Renal cortex interstitium (tissue), 15 donors: Measurements from ENCODE around the gene ZNF543. TPM values are rescaled to one million over a fixed set of nuclear protein-coding genes. Genes with fewer than 3 reads are reported as not detected.
"Not testable (repeated sequence)": the region's sequence is repeated elsewhere in the genome, so short reads cannot be mapped to it uniquely, and the experiment has no call there.

ENCODE experiments used
- DNase-seq, 11 donors: peaks; one replicate each; pipeline ENCODE4 v3.0.0-alpha.2; 2013; ENCODE audit warnings: low read depth in 9 of 11, low spot score in 4 of 11; ENCODE audit errors: extremely low read depth in 1 of 11
- long read RNA-seq, 16 experiments: transcript quantifications; one replicate each; lab custom pipeline, GENCODE V29; 2026
- polyA plus RNA-seq, 3 donors: library from polyadenylated mRNA; unstranded; fragments of 120-200 nt; gene quantifications; one replicate each; pipeline ENCODE4 v1.2.1, GENCODE V29; 2013; ENCODE audit not compliant: insufficient read length in 3 of 3

ZNF543 gene
- polyA plus RNA-seq: 10 to 100 TPM in 1 of 3 donors, 1 to 10 TPM in 2; 8.0 to 10.4 (median 8.2) TPM
- long read RNA-seq, donor 1, partial matches to known transcripts: 0 of 1 reads
- long read RNA-seq, donor 1, other reads (novel, unspliced or antisense): 0 of 1 reads
- long read RNA-seq, donor 2, partial matches to known transcripts: 0 of 2 reads
- long read RNA-seq, donor 2, other reads (novel, unspliced or antisense): 0 of 2 reads
- long read RNA-seq, donor 3, partial matches to known transcripts: 0 of 2 reads
- long read RNA-seq, donor 3, other reads (novel, unspliced or antisense): 0 of 2 reads
- long read RNA-seq, donor 4, partial matches to known transcripts: 0 of 1 reads
- long read RNA-seq, donor 4, other reads (novel, unspliced or antisense): 0 of 1 reads
- long read RNA-seq, donor 5, transcript ZNF543-201 (4 exons, 3,659 nt): major isoform, 6 of 6 reads
- long read RNA-seq, donor 5, partial matches to known transcripts: 0 of 6 reads
- long read RNA-seq, donor 5, other reads (novel, unspliced or antisense): 0 of 6 reads
- long read RNA-seq, donor 6, partial matches to known transcripts: 0 of 3 reads
- long read RNA-seq, donor 6, other reads (novel, unspliced or antisense): 0 of 3 reads
- long read RNA-seq, donor 7, partial matches to known transcripts: 0 of 3 reads
- long read RNA-seq, donor 7, other reads (novel, unspliced or antisense): 0 of 3 reads
- long read RNA-seq, donor 8, partial matches to known transcripts: 0 of 4 reads
- long read RNA-seq, donor 8, other reads (novel, unspliced or antisense): 0 of 4 reads
- long read RNA-seq, donor 9, partial matches to known transcripts: 0 of 1 reads
- long read RNA-seq, donor 9, other reads (novel, unspliced or antisense): 0 of 1 reads
- long read RNA-seq, donor 10: 0 reads
- long read RNA-seq, donor 11, partial matches to known transcripts: 0 of 2 reads
- long read RNA-seq, donor 11, other reads (novel, unspliced or antisense): 0 of 2 reads
- long read RNA-seq, donor 12: 0 reads
- long read RNA-seq, donor 13, transcript ZNF543-201 (4 exons, 3,659 nt): major isoform, 5 of 5 reads
- long read RNA-seq, donor 13, partial matches to known transcripts: 0 of 5 reads
- long read RNA-seq, donor 13, other reads (novel, unspliced or antisense): 0 of 5 reads
- long read RNA-seq, donor 14, partial matches to known transcripts: 0 of 1 reads
- long read RNA-seq, donor 14, other reads (novel, unspliced or antisense): 0 of 1 reads
- long read RNA-seq, donor 15, partial matches to known transcripts: 0 of 2 reads
- long read RNA-seq, donor 15, other reads (novel, unspliced or antisense): 0 of 2 reads
- long read RNA-seq, donor 16, transcript ZNF543-201 (4 exons, 3,659 nt): major isoform, 6 of 6 reads
- long read RNA-seq, donor 16, partial matches to known transcripts: 0 of 6 reads
- long read RNA-seq, donor 16, other reads (novel, unspliced or antisense): 0 of 6 reads

DNA sequence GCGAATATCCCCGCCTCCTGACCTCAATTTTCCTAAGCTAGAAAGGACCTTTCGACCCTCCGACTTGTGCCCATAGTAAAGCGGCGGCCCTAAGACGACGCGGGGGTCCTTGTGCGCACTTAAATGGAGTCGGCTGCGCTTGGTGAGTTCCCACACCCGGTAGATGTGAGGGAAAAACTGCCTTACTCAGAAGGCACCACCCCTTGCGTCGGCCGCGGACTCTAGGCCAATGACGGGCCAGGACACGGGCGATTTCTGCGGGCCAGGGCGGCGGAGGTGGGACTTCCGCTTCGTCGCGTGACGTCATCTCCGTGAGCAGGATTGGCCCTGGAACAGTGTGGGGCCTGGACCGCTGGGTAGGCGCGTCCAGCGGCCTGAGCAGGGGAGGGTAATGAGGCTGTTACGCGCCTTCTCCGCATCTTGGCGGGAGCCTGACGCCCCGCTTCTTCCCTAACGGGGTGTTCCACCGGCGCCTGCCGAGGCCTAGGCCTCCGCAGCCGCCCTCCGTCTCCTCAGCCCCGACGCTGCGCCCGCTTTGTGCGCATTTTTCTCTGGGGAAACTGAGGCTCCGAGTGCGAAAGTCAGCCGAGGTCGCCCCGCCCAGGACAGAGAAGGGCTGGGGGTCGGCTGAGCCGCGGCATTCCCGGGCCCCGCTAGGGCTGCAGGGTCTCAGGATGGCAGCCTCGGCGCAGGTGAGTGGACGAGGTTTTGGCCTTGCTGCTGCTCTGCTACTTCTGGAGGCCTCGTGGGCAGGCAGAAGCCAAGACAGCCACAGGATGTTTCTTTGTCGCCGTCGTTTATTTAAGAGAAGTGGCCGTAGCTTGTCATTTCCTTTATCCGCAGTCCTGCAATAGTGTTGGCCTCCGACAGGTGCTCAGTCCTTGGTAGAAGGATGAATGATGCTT lies at the start of gene ZNF543:
TSS of gene ZNF543 (plus strand) at position 293 of the 905 bp plus-strand sequence. CDS start at position 675, 382 bp downstream.
- DNase-seq: peak; percentile 90 to 97 (median 94)

GRCh38 chr19:57271280-57271679 lies 49.0 kb upstream of the ZNF543 start:
- DNase-seq: no peak

DNA sequence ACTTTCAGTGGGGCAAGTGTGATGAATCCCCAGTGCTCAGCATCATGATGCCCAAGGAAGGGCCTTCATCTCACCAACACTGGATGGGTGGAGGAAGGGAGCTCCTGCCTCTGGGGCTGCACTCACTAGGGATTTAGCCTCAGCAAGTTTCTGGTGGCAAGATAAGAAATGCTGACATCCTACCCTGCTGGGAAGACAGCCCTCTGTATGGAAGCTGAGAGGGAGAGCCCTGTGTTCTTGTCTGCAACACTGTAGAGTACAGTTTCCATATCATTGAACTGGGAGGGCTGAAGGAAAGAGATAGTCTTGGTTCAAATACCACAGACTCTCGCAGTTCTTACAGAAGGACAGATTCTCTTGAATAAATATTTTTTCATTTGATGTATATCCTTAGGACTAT lies 47.3 kb upstream of the ZNF543 start:
- DNase-seq: no peak

GRCh38 chr19:57276430-57276829 lies 43.8 kb upstream of the ZNF543 start:
- no peak for DNase-seq

GRCh38 chr19:57278481-57278880 lies 41.8 kb upstream of the ZNF543 start:
- DNase-seq: not testable (repeated sequence)

GRCh38 chr19:57279418-57280164 lies 40.7 kb upstream of the ZNF543 start:
- DNase-seq: peak; percentile 85 to 97 (median 92)

- DNase-seq: peak; percentile 97 to 98 (median 97)
Measured at GRCh38 chr19:57280165-57280961, 39.9 kb upstream of the ZNF543 start, which contains the start of gene ZNF460. ZNF460 (plus strand) TSS chr19:57280485; CDS start chr19:57280807, 322 bp downstream.

GRCh38 chr19:57280962-57281400 lies 39.3 kb upstream of the ZNF543 start:
- DNase-seq: peak in 7 of 11 donors; percentile 3 to 19 (median 17)

GRCh38 chr19:57282011-57282643 lies 38.1 kb upstream of the ZNF543 start:
- no peak for DNase-seq

GRCh38 chr19:57288373-57288772 lies 31.9 kb upstream of the ZNF543 start:
- no peak for DNase-seq

GRCh38 chr19:57290970-57291369 lies 29.3 kb upstream of the ZNF543 start:
- DNase-seq: no peak

DNA sequence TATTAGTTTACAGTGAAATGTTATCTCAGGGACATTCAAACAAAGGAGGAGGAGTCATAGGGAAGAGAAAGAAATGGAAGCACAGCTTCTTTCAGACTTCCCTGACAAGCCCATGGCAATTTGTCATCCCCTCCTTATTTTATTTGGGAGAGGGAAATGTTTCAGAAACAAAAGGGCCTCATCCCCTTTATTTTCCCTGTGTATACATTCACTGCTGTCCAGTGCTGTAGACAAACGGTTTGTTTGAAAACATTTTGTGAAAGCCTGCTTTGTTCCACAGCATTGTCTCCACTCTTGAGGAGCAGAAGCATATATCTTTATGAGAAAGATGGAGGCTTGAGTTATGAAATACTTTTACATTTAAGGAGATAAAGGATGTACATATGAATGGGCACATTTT lies 27.7 kb upstream of the ZNF543 start:
- DNase-seq: no peak

GRCh38 chr19:57293719-57294118 lies 26.6 kb upstream of the ZNF543 start:
- DNase-seq: no peak

- DNase-seq: no peak
Measured at GRCh38 chr19:57302020-57302465, 18.2 kb upstream of the ZNF543 start.

DNA sequence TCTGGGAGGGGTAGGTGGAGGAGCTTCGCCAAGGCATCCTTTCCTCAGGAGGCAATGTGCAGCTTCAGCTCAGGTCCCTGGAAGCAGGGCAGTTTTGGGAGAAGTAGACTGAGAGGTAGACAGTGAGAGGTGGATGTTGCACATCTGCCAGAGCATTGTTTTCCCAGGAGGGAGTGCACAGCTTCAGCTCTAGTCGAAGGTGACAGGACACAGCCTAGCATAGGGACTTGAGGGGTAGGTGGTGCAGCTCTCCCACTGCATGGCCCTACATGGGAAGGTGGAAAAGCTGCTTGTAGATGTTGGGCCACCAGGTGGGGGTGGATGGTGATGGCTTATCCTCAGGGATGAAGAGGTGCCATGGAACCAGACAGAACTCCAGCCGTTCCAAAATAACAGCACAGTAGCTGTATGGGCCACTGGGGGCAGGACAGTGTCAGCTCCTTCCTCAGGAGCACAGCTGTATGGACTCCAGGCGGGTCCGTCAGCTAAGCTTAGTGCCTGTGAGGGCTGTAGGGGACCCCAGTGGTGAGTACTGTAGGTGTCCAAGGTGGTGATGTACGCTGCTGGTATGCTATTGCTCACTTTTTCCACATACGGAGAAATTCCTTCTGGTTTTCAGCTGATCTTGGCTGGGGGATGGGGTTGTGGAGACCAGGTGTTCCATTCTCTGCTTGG lies 17.4 kb upstream of the ZNF543 start:
- no peak for DNase-seq
